NOMO-1 treated with DMSO at 0.1 percent for 48 hours (cell line): Measurements from ENCODE around the gene PTCHD4.

Experiments used
- DNase-seq: peaks from one replicate; lab custom pipeline; 2025; ENCODE audit not compliant: unreplicated experiment; lab: John Stamatoyannopoulos, UW

The PTCHD4 gene

GRCh38 chr6:48099713-48100587, 11.0 kb downstream of the PTCHD4 start:
- DNase-seq = no peak

GRCh38 chr6:48098923-48099322, 12.1 kb downstream of the PTCHD4 start:
- no peak for DNase-seq

GRCh38 chr6:48092550-48093217, 18.3 kb downstream of the PTCHD4 start:
- no peak for DNase-seq

- DNase-seq = no peak
Observed at GRCh38 chr6:48090546-48090945, 20.5 kb downstream of the PTCHD4 start.

GRCh38 chr6:48087448-48087847, 23.5 kb downstream of the PTCHD4 start:
- no peak for DNase-seq

- DNase-seq = no peak
Observed at GRCh38 chr6:48086187-48086586, 24.8 kb downstream of the PTCHD4 start.

- DNase-seq = no peak
Observed at GRCh38 chr6:48085131-48085741, 25.8 kb downstream of the PTCHD4 start.

- DNase-seq = no peak
Observed at GRCh38 chr6:48084201-48084600, 26.8 kb downstream of the PTCHD4 start.

- DNase-seq = no peak
Observed at GRCh38 chr6:48080227-48081009, 30.6 kb downstream of the PTCHD4 start.

GRCh38 chr6:48078120-48078519, 32.9 kb downstream of the PTCHD4 start:
- DNase-seq = no peak

- no peak for DNase-seq
Observed at GRCh38 chr6:48075181-48075580, 35.8 kb downstream of the PTCHD4 start.

- DNase-seq = no peak
Observed at GRCh38 chr6:48073976-48074767, 36.8 kb downstream of the PTCHD4 start.

- DNase-seq = no peak
Observed at GRCh38 chr6:48071833-48072232, 39.2 kb downstream of the PTCHD4 start.

GRCh38 chr6:48069280-48069679, 41.7 kb downstream of the PTCHD4 start:
- DNase-seq = no peak

GRCh38 chr6:48068278-48069251, 42.4 kb downstream of the PTCHD4 start:
- no peak for DNase-seq

GRCh38 chr6:48067886-48068277, 43.1 kb downstream of the PTCHD4 start:
- no peak for DNase-seq

GRCh38 chr6:48067148-48067712, 43.8 kb downstream of the PTCHD4 start:
- DNase-seq = no peak

GRCh38 chr6:48061265-48061990, 49.6 kb downstream of the PTCHD4 start:
- no peak for DNase-seq
